GM21786 (cell line): ENCODE results near the gene EFCAB14.
"Not testable (repeated sequence)": the region's sequence is repeated elsewhere in the genome, so short reads cannot be mapped to it uniquely, and the experiment has no call there.

Experiments
- ATAC-seq: cut with Tn5 transposase; IDR thresholded peaks from one replicate; pipeline ENCODE4 v1.9.1; 2021; ENCODE audit not compliant: unreplicated experiment

The EFCAB14 gene

GRCh38 chr1:46718727-46719622, at the start of gene EFCAB14:
Gene EFCAB14 (minus strand): TSS chr1:46719114. CDS start chr1:46718087, 1,027 bp downstream.
- peak; percentile 96 for ATAC-seq

DNA sequence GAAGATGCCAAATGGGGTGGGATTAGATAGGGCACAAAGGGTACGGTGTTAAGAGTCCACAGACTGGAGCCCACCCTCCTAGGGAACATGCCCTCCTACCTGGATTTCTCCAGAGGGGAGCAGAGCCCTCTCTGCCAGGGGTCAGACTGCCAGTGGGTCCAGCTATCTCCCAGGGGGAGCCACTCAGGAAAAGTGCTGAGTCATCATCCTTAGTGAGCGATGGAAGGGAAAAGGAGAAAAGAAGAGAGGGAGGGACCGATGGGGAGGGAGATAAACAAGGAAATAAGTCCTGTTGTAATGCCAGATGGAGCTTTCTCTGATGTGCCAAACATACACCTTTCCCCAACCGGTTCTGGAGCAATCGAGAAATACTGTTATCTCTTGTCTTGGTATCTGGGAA, 49.5 kb upstream of the EFCAB14 start:
- no peak for ATAC-seq

GRCh38 chr1:46767649-46768282, 48.9 kb upstream of the EFCAB14 start:
- ATAC-seq: no peak

GRCh38 chr1:46764402-46764801, 45.5 kb upstream of the EFCAB14 start:
- no peak for ATAC-seq

DNA sequence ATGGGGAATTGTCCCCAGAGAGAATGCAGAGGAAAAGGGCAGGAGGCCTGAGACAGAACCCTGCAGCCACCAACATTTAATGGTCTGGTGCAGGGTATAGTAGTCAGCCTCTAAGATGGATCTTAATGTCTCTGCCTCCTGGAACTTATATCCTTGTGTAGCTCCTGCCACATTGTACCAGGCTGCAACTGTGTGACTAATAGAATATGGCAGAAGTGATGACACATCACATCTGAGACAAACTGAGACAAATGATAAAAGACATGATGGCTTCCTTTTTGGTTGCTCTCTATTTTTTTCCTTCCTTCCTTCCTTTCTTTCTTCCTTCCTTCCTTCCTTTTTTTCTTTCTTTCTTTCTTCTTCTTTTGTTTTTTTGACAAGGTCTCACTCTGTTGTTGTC, 42.8 kb upstream of the EFCAB14 start:
- no peak for ATAC-seq

- no peak for ATAC-seq
These were observed 41.7 kb upstream of the EFCAB14 start for GRCh38 chr1:46760558-46761166.

GRCh38 chr1:46757956-46758528, 39.1 kb upstream of the EFCAB14 start:
- no peak for ATAC-seq

DNA sequence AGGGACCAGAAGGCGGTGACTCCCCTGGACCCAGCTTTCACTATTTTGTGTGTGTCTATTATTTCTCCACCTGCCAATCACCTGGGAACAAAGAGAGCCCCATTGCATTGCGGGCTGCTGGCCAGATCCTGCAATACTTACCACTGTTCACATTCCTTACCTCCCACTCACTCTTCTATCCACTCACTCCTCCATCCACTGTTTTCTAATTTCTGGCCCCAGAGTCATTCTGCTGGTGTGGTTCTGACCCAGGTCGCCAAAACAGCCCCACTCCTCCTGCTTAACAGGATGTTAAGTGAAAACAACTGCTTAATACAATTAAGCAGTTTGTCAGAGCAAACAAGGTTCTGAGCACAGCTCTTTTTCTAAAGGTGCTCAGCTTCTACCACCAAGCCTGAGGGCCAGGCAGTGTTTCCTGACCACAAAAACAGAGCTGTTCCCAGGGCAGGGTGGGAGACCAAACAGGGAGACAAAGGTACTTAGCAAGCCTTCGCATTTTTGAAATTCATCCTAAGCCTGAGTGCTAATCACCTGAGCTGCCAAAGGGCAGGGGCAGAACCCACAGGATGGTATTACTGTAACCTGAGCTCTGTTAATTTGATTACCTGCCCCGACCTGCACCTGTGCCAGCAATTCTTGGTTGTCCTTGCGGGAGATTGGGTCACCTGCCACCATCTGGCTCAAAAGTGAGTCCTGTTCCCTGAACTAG, 38.5 kb upstream of the EFCAB14 start:
- no peak for ATAC-seq

DNA sequence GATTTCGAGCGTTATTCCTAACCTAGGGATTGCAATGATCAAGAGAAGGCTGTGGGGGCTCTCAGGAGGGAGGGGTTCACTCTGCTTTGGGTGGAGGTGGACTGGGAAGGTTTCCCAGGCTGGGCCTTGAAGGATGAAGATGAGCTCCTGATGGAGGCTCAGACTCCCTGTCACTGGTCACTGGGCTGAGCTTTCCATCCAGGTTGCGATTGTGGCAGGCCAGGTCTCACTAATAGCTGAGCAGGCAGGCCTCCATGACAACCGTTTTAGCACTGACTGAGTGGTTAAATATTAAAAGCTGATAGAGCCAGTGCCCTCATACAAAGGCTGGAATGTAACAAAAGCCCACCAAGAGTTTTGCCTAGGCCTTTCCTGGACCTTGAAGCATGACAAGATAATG, 36.2 kb upstream of the EFCAB14 start:
- ATAC-seq: no peak

DNA sequence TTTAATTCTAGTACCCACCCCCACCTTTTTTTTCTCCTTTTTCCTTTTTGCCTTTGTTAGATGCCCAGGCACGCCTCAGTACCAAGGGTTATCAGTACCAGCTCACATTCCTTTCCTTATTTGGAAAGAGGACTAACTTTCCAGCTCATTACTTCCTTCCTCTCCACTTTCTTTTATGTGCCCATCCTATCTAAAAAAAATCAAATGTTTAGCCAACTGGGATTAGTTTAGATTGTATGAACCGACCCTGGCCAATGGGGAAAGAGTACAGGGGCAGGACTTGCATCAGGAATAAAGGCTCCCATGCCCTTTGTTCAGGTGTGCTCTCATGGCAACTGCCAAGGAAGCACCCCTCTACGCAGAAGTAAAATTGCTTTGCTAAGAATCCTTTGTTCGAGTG, 35.8 kb upstream of the EFCAB14 start:
- ATAC-seq: not testable (repeated sequence)

- ATAC-seq: no peak
These were observed 35.1 kb upstream of the EFCAB14 start for GRCh38 chr1:46753985-46754384.

GRCh38 chr1:46749921-46750404, 31.0 kb upstream of the EFCAB14 start:
- ATAC-seq: no peak

- ATAC-seq: no peak
These were observed 30.5 kb upstream of the EFCAB14 start for GRCh38 chr1:46749404-46749803.

DNA sequence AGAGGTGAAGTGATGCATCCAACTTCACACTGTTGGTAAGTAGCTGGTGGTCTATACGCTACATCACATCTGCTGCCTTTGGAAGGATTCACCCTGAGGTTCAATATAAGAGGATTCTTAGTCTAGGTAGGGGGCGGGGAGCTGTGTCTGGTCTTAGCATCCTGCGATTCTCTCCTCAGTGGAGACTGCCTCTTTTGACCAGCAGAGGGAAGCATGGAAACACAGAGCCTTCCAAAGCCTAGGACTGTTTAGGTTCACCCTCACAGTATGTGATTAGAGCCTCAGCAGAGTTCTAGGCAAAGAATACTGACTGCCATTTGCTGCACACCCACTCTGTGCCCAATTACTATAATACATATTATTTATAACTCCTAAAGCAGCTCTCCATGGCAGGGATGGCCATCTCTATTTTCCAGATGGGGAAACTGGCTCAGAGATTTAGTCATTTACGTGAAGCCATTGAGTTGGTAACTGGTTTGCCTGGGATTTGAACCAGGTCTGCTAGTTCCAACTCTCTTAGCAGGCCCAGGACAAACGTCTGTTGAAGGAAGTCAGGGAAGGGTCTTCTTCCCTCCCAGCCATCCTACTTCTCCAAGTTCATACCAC, 28.9 kb upstream of the EFCAB14 start:
- no peak for ATAC-seq

GRCh38 chr1:46742069-46742468, 23.2 kb upstream of the EFCAB14 start:
- no peak for ATAC-seq

GRCh38 chr1:46735708-46736324, 16.9 kb upstream of the EFCAB14 start:
- no peak for ATAC-seq

DNA sequence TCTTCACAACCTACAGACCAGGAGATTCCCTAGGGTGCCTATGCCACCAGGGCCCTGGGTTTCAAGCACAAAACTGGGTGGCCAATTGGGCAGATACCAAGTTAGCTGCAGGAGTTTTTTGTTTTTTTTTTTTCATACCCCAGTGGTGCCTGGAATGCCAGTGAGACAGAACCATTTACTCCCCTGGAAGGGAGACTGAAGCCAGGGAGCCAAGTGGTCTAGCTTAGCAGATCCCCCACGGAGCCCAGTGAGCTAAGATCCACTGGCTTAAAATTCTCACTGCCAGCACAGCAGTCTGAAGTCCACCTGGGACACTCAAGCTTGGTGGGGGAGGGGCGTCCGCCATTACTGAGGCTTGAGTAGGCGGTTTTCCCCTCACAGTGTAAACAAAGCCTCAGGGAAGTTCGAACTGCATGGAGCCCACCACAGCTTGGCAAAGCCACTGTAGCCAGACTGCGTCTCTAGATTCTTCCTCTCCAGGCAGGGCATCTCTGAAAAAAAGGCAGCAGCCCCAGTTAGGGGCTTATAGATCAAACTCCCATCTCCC, 9.5 kb upstream of the EFCAB14 start:
- ATAC-seq: not testable (repeated sequence)

DNA sequence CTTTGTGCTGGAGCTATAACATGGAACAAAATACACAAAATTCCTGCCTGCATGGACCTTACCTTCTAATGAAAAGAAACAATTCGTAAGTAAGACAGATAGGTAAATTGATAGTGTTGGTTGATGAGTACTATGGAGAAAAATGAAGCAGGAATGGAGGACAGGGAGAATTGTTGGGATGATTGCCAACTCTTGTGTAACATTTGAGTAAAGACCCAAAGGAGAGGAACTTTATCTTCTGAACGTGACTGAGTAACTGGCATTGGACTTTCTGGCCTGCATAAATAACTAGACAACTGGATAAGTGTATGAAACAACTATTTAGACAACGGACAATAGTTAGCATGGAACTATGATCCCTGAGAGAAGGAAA, 6.8 kb upstream of the EFCAB14 start:
- ATAC-seq: no peak

DNA sequence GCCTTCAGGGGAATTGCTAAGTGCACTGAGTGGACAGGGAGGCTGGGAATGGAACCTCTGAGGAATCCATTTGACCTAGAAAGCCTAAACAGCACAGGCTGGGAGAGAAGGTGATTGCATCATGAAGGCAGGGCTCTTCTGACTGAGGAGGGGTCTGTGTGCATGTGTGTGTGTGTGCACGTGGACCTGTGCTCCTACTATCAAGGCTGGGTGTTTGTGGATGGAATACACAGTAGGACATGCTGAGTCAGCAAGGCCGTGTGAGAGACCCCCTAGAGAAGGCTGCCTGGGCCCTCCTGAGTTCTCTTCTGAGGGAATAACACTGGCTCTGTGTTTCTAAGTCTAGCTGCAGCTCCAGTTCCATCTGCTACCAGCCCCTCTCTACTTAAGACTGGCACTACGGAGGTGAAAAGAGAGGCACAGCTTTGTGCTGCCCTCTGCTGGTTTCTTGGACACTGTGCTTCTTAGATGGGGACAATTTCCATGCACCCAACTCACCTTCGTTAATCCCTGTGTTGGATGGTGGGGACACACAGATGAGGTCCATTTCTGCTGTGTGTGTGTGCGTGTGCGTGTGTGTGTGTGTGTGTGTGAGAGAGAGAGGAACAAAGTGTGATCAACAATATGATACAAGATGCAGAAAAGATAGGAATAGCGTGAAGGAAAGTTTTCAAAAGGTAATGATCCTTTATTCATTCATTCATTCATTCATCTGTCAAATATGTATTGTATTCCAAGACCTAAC, 6.2 kb upstream of the EFCAB14 start:
- ATAC-seq: peak; percentile 82
